Amygdala (tissue), 56 donors: ENCODE results near the gene RAB11B.
"Not testable (repeated sequence)": the region's sequence is repeated elsewhere in the genome, so short reads cannot be mapped to it uniquely, and the experiment has no call there.

Experiments
- DNase-seq, 56 donors: peaks; one replicate each; lab custom pipeline; 2025; lab: John Stamatoyannopoulos, UW

RAB11B gene

GRCh38 chr19:8421484-8422461 lies 31.6 kb downstream of the RAB11B start:
- DNase-seq: no peak

- DNase-seq: peak in 14 of 56 donors; percentile 3 to 52 (median 20)
Observed at GRCh38 chr19:8423817-8424223, 33.7 kb downstream of the RAB11B start.

GRCh38 chr19:8425331-8425730 lies 35.2 kb downstream of the RAB11B start:
- not testable (repeated sequence) for DNase-seq

- no peak for DNase-seq
Observed at GRCh38 chr19:8426283-8426682, 36.1 kb downstream of the RAB11B start.

- DNase-seq: no peak
Observed at GRCh38 chr19:8429044-8429443, 38.9 kb downstream of the RAB11B start.

GRCh38 chr19:8429826-8430225 lies 39.7 kb downstream of the RAB11B start:
- DNase-seq: no peak

GRCh38 chr19:8430650-8431049 lies 40.5 kb downstream of the RAB11B start:
- no peak for DNase-seq

GRCh38 chr19:8438236-8438635 lies 48.1 kb downstream of the RAB11B start:
- no peak for DNase-seq

GRCh38 chr19:8441725-8442544 lies 51.8 kb downstream of the RAB11B start:
- DNase-seq: no peak

GRCh38 chr19:8444140-8444676 lies 54.0 kb downstream of the RAB11B start:
- not testable (repeated sequence) for DNase-seq

GRCh38 chr19:8444677-8445487 lies 54.7 kb downstream of the RAB11B start, which contains the start of gene HNRNPM:
Gene HNRNPM (plus strand): TSS chr19:8444975. CDS start chr19:8444999, 24 bp downstream.
- peak; percentile 77 to 100 (median 97) for DNase-seq

GRCh38 chr19:8445488-8446001 lies 55.4 kb downstream of the RAB11B start:
- peak in 20 of 56 donors; percentile 8 to 43 (median 30) for DNase-seq

- DNase-seq: no peak
Observed at GRCh38 chr19:8446061-8446709, 56.0 kb downstream of the RAB11B start.

GRCh38 chr19:8449830-8450229 lies 59.7 kb downstream of the RAB11B start:
- no peak for DNase-seq

- no peak for DNase-seq
Observed at GRCh38 chr19:8451377-8451776, 61.2 kb downstream of the RAB11B start.

GRCh38 chr19:8451885-8452284 lies 61.7 kb downstream of the RAB11B start:
- DNase-seq: no peak

GRCh38 chr19:8452446-8453123 lies 62.4 kb downstream of the RAB11B start:
- DNase-seq: no peak

- DNase-seq: no peak
Observed at GRCh38 chr19:8453616-8454015, 63.5 kb downstream of the RAB11B start.
